Fibroblast of lung (primary cell): ENCODE data around the gene OGFR. TPM values are rescaled to one million over a fixed set of nuclear protein-coding genes. Genes with fewer than 3 reads are reported as not detected.

Experiments
- DNase-seq, 2 donors: peaks; one replicate each; pipeline versions ENCODE4 v3.0.0 to v3.0.0-alpha.2; 2010; ENCODE audit warnings: low read depth in 2 of 2
- H2AFZ ChIP-seq: 2 replicates; pipeline ENCODE4 v1.5.1; 2012; ENCODE audit warnings: low read length, control low read depth, inconsistent platforms
- H3K27ac ChIP-seq: 2 replicates; pipeline ENCODE4 v1.5.1; 2011; ENCODE audit warnings: low read length, control low read depth; ENCODE audit not compliant: insufficient read depth
- H3K27me3 ChIP-seq: 2 replicates; pipeline ENCODE4 v1.5.1; 2011; ENCODE audit warnings: mild to moderate bottlenecking, low read length; ENCODE audit not compliant: control insufficient read depth, insufficient read depth
- H3K36me3 ChIP-seq: 2 replicates; pipeline ENCODE4 v1.5.1; 2011; ENCODE audit warnings: low read length; ENCODE audit not compliant: control insufficient read depth, insufficient read depth
- H3K4me1 ChIP-seq: 2 replicates; pipeline ENCODE4 v1.5.1; 2011; ENCODE audit warnings: low read length; ENCODE audit not compliant: control insufficient read depth, insufficient read depth; ENCODE audit errors: extremely low read depth
- H3K4me2 ChIP-seq: 2 replicates; pipeline ENCODE4 v1.5.1; 2011; ENCODE audit warnings: low read length, control low read depth; ENCODE audit not compliant: insufficient read depth; ENCODE audit errors: extremely low read depth
- H3K4me3 ChIP-seq, 4 experiments: fragments of 200-600 bp in 1 of 4; sonication (generic) in 1 of 4; replicated peaks in 1 of 4; 2 replicates each; pipeline ENCODE4 v1.5.1; 2011 to 2016; ENCODE audit warnings: low read length in 4 of 4, low read depth in 3 of 4, mild to moderate bottlenecking in 3 of 4, control low read depth in 2 of 4, inconsistent platforms in 1 of 4, mixed read lengths in 1 of 4; ENCODE audit not compliant: insufficient read depth in 1 of 4; ENCODE audit errors: control extremely low read depth in 1 of 4
- H3K79me2 ChIP-seq: 2 replicates; pipeline ENCODE4 v1.5.1; 2012; ENCODE audit warnings: mild to moderate bottlenecking, low read length, inconsistent platforms; ENCODE audit not compliant: control insufficient read depth, insufficient read depth
- H3K9ac ChIP-seq: 2 replicates; pipeline ENCODE4 v1.5.1; 2011; ENCODE audit warnings: mild to moderate bottlenecking, low read length, control low read depth; ENCODE audit not compliant: insufficient read depth
- H3K9me3 ChIP-seq: 2 replicates; pipeline ENCODE4 v1.5.1; 2012; ENCODE audit warnings: low read depth, low read length; ENCODE audit not compliant: control insufficient read depth, insufficient read depth
- H4K20me1 ChIP-seq: 2 replicates; pipeline ENCODE4 v1.5.1; 2011; ENCODE audit warnings: low read length; ENCODE audit not compliant: control insufficient read depth, insufficient read depth; ENCODE audit errors: extremely low read depth
- CTCF ChIP-seq, 2 donors: IDR thresholded peaks in 1 of 2; conservative IDR thresholded peaks in 1 of 2; 1 replicate in 1 of 2; 2 replicates in 1 of 2; pipeline ENCODE4 v1.5.1; 2011 to 2012; ENCODE audit warnings: low read length in 2 of 2, control low read depth in 1 of 2, inconsistent platforms in 1 of 2, low read depth in 1 of 2, mild to moderate bottlenecking in 1 of 2
- EZH2 ChIP-seq: IDR thresholded peaks from 2 replicates; pipeline ENCODE4 v1.5.1; 2012; ENCODE audit warnings: low read length, control low read depth, mild to moderate bottlenecking; ENCODE audit errors: missing control alignments
- polyA plus RNA-seq, 2 donors: library from polyadenylated mRNA; depleted of rRNA in 1 of 2; stranded (reverse) in 1 of 2; unstranded in 1 of 2; fragments of >200 nt; gene quantifications; 2 replicates each; pipeline ENCODE4 v1.2.1, GENCODE V29; 2011 to 2012; ENCODE audit warnings: missing spikeins in 1 of 2
- total RNA-seq: library from RNA; depleted of rRNA; stranded (reverse); fragments of >200 nt; gene quantifications from 2 replicates; pipeline ENCODE4 v1.2.1, GENCODE V29; 2014

The OGFR gene
- total and polyA plus RNA-seq, 2 donors (not counting 1 experiment from before 2014, with no cell fraction given) = 19.7 to 34.0 TPM

DNA sequence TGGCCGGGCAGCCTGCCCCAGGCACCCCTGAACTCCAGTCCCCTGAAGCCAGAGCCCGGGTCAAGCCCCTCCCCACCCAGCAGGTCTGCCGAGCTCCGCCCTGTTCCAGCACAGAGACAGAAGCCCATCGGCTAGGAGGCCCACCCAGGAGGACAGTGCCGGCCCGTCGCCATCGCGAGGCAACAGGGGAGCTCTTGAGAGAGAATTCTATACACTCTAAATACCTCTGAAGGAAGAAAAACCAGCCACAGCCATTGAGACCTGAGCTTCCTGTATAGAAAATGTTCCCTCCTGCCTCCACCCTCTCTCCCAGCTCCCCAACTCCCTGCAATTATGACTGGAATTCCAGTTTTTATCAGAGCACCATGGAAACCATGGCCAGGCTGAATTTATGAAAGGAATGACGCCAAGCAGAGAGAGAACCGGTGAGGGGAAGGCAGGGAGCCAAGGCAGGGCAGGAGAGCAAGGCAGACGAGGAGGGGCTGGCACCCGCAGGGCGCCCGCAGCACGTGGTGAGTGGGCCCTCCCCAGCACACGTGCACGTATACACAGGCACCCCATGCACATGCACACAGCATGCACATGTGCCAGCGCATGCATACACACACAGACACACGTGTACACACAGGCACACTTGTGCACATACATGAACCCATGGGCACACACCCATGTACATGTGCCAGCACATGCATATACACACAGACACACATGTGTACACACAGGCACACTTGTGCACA, 35.9 kb upstream of the OGFR start:
- no peaks in the 10 kb centered on the region for H3K36me3 ChIP-seq
- DNase-seq = peak in 1 of 2 donors; percentile 78
- no peaks in the 10 kb centered on the region for H3K9me3 ChIP-seq
- TF ChIP-seq EZH2 = no peak
- H3K4me1 ChIP-seq = no peaks in the 10 kb centered on the region
- H4K20me1 ChIP-seq = no peaks in the 10 kb centered on the region
- H3K4me2 ChIP-seq = no peak overlapping the region
- H3K9ac ChIP-seq = no peak overlapping the region
- H3K79me2 ChIP-seq = no peaks in the 10 kb centered on the region
- no peak overlapping the region for H2AFZ ChIP-seq
- H3K27me3 ChIP-seq = peaks cover 9% of the 10 kb centered on the region
- H3K4me3 ChIP-seq = no peak overlapping the region
- H3K27ac ChIP-seq = no peak overlapping the region

GRCh38 chr20:62769346-62770071, 35.1 kb upstream of the OGFR start:
- H3K4me1 ChIP-seq = no peaks in the 10 kb centered on the region

GRCh38 chr20:62770111-62770910, 34.3 kb upstream of the OGFR start:
- Histone ChIP-seq H3K27ac (no peak overlapping the region), H3K27me3 (peaks cover 9% of the 10 kb centered on the region), H2AFZ (no peak overlapping the region), H3K4me3 (no peak overlapping the region), H3K36me3 (no peaks in the 10 kb centered on the region), H3K79me2 (no peaks in the 10 kb centered on the region), H3K4me1 (no peaks in the 10 kb centered on the region), H3K9ac (no peak overlapping the region), H3K9me3 (no peaks in the 10 kb centered on the region), H3K4me2 (no peak overlapping the region), H4K20me1 (no peaks in the 10 kb centered on the region)
- TF ChIP-seq CTCF (conservative IDR thresholded peaks at IDR 0.05 in 1 of 2, IDR thresholded peaks at IDR 0.05 in 1 of 2; ENCODE audit: low read depth in 1 of 2, low read length in 2 of 2) (no peak), EZH2 (no peak)
- no peak for DNase-seq

More at GRCh38 chr20:62769346-62770071, 35.1 kb upstream of the OGFR start:
- H2AFZ ChIP-seq = no peak overlapping the region
- no peak for TF ChIP-seq EZH2
- TF ChIP-seq CTCF (conservative IDR thresholded peaks at IDR 0.05 in 1 of 2, IDR thresholded peaks at IDR 0.05 in 1 of 2; ENCODE audit: low read depth in 1 of 2, low read length in 2 of 2) = no peak
- H3K9ac ChIP-seq = no peak overlapping the region
- peaks cover 9% of the 10 kb centered on the region for H3K27me3 ChIP-seq
- no peak overlapping the region for H3K4me2 ChIP-seq
- H4K20me1 ChIP-seq = no peaks in the 10 kb centered on the region
- no peaks in the 10 kb centered on the region for H3K9me3 ChIP-seq
- no peak overlapping the region for H3K4me3 ChIP-seq
- no peak for DNase-seq
- H3K27ac ChIP-seq = no peak overlapping the region
- H3K36me3 ChIP-seq = no peaks in the 10 kb centered on the region
- H3K79me2 ChIP-seq = no peaks in the 10 kb centered on the region
